KBM-7 (cell line): ENCODE results near the gene ECHDC1.
"Not testable (repeated sequence)": the region's sequence is repeated elsewhere in the genome, so short reads cannot be mapped to it uniquely, and the experiment has no call there.

Experiments
- DNase-seq: peaks from one replicate; pipeline ENCODE4 v3.0.0-alpha.2; 2015
- in situ Hi-C: fragments of 300-500 bp; cut with MboI; formaldehyde crosslinking; loops from 2 replicates; pipeline ENCODE4 v1.14.3; 2020; ENCODE audit warnings: low sequenced_read_pairs, low pct_unique_long_range_greater_than_20kb, mixed read lengths

Gene ECHDC1

GRCh38 chr6:127342946-127343808 is at the start of gene ECHDC1:
Gene ECHDC1 (minus strand): TSS chr6:127343609. CDS start chr6:127331028, 12,581 bp downstream.
- in situ Hi-C loops: no loop called here
- DNase-seq: no peak

DNA sequence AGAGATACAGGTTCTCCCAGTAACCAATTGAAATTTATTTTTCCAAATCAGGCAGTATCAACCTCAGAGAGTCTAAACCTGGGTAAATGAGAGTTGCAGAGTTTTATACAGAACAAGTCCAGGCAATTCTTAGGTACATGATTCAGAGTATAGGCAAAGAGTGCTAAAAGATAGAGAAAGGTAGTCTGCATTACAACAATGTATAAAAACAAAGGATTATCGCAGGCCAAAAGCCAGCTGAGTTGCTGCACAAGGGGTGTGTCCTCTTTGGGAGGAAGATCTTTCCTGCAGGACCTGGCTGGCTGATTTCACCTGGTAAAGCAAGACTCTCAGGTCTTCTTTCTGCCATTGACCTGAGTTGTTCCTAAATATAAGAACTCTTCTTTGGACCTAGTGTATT is 48.9 kb upstream of the ECHDC1 start:
- DNase-seq: no peak
- in situ Hi-C loops: no loop called here

- in situ Hi-C loops: no loop called here
- DNase-seq: no peak
Observed at GRCh38 chr6:127391094-127391953, 47.9 kb upstream of the ECHDC1 start.

GRCh38 chr6:127389706-127390105 is 46.3 kb upstream of the ECHDC1 start:
- in situ Hi-C loops: no loop called here
- no peak for DNase-seq

- no peak for DNase-seq
- in situ Hi-C loops: no loop called here
Observed at GRCh38 chr6:127385668-127386430, 42.4 kb upstream of the ECHDC1 start.

DNA sequence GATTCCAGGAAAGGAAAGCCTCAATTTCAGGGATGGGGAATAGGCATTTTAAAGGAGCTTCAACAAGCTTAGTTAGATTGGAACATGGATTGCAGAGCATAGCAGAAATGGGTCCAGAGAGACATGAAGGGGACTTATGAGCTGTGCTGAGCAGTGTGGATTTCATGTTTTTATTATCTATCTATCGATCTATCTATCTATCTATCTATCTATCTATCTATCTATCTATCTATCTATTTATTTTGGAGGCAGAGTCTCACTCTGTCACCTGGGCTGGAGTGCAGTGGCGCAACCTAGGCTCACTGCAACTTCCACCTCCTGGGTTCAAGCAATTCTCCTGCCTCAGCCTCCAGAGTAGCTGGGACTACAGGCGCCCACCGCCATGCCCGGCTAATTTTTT is 41.4 kb upstream of the ECHDC1 start:
- DNase-seq, in situ Hi-C loops: not testable (repeated sequence)

GRCh38 chr6:127383988-127384387 is 40.6 kb upstream of the ECHDC1 start:
- DNase-seq: no peak
- in situ Hi-C loops: no loop called here

GRCh38 chr6:127382413-127382812 is 39.0 kb upstream of the ECHDC1 start:
- in situ Hi-C loops: no loop called here
- no peak for DNase-seq

DNA sequence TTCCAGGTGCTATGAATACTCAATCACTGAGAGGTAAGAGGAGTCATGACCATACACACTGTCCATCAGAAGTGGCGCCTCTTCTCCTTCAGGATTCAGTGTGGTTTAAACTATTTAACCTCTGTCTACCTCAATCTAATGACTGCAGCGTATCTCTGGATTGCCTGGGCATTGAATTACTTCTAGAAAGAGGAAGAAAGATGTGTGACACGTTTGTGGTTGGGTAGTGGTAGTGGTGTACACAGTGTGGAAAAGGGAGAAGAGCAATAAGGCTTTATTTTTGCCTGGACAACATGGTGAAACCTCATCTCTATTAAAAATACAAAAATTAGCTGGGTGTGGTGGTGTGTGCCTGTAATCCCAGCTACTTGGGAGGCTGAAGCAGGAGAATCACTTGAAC is 38.0 kb upstream of the ECHDC1 start:
- peak; percentile 67 for DNase-seq

GRCh38 chr6:127376685-127377084 is 33.3 kb upstream of the ECHDC1 start:
- in situ Hi-C loops: no loop called here
- DNase-seq: no peak

More for the DNA sequence above, 38.0 kb upstream of the ECHDC1 start:
- in situ Hi-C loops: no loop called here

- in situ Hi-C loops: no loop called here
- DNase-seq: no peak
Observed at GRCh38 chr6:127367023-127367375, 23.6 kb upstream of the ECHDC1 start.

DNA sequence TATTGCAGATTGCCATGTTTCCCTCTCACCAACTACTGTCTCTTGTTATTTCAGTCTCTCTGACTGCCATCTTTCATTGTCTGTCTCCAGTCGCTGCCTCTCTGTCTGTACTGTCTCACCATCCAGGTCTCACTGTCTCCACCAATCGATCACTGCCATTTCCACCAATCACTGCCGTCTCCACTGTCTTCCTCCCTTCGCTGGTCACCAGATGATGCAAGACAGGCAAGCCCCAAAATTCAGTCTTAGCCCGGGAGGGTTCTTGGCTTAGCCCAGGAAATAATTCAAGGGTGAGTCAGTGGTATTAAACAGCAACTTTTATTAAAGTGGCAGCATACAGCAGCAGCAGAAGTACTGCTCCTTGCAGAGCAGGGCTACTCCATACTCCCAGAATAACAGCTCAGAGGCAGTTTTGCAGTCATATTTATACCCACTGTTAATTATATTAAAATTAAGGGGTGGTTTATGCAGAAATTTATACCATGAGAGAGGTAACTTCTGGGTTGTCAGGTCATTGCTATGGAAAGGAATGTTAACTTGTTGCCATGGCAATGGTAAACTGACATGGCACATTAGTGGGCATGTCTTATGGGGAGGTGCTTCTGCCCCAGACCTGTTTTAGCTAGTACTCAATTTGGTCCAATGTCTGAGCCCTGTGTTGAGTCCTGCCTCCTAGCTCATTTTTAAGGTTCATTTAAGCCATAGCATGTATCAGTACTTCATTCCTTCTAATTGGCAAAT is 23.0 kb upstream of the ECHDC1 start:
- DNase-seq: no peak
- in situ Hi-C loops: no loop called here

GRCh38 chr6:127365874-127366273 is 22.5 kb upstream of the ECHDC1 start:
- in situ Hi-C loops: no loop called here
- DNase-seq: no peak

DNA sequence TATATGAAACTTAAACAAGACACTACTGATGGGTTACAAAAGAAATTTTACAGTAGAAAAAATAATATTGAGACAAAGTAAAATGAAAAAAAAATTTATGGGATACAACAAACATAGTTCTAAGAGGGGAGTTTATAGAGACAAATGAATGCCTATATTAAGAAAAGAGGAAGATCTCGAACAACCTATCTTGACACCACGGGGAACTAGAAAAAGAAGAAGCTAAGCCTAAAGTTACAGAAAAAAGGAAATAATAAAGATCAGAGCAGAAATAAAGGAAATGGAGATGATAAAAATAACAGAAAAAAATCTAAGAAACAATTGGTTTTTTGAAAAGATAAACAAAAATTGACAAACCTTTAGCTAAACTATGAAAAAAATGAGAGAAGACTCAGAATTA is 9.1 kb upstream of the ECHDC1 start:
- peak; percentile 70 for DNase-seq
- in situ Hi-C loops: no loop called here

- no peak for DNase-seq
- in situ Hi-C loops: no loop called here
Observed at GRCh38 chr6:127349980-127350379, 6.6 kb upstream of the ECHDC1 start.

DNA sequence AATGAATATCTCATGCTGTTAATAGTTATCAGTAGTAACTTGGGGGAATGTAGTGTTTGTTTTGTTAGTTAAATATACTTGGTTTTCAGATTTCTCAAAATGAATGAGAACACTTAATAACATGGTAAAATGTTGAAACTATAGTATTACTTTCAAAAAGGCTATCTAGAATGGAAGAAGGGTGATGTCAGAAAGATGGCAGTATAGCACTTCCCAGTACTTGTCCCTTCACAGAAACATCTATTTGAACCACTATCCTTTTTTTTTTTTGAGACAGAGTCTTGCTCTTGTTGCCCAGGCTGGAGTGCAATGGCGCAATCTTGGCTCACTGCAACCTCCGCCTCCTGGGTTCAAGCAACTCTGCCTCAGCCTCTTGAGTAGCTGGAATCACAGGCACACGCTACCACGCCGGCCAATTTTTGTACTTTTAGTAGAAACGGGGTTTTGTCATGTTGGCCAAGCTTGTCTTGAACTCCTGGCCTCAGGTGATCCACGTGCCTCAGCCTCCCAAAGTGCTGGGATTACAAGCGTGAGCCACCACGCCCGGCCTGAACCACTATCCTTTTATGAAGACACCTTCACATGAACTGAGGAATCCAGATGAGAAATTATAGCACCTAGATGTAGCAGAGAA is 4.7 kb upstream of the ECHDC1 start:
- in situ Hi-C loops: no loop called here
- no peak for DNase-seq

DNA sequence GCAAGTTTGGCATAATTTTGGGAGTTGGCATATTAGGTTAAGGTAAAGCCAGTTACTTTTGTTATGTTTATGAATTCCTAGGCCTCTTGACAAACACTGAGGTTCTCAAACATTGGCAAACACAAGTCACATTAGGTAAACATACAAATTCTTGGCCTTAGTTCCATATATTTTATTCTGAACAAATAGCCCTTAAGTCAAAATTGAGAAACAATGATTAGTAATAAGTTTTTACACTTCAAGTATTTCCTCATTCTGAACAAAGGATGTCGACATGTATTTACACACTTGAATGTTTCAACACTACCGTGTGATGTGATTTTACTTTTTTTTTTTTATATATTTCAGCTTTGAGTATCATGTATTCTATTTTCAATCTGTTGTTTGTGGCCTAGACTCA is 3.8 kb upstream of the ECHDC1 start:
- no peak for DNase-seq
- in situ Hi-C loops: no loop called here

DNA sequence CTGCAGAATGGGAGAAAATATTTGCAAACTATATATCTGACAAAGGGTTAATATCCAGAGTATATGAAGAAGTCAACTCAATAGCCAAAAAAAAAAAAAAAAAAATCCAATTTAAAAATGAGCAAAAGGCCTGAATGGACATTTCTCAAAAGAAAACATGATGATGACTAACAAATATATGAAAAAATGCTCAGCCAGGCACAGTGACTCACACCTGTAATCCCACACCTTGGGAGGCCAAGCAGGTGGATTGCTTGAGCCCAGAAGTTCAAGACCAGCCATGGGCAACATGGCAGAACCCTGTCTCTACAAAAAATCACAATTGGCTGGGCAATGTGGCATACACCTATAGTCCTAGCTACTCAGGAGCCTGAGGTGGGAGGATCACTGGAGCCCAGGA is 2.1 kb upstream of the ECHDC1 start:
- DNase-seq: no peak
- in situ Hi-C loops: no loop called here
